Prostate gland (tissue), 2 donors: ENCODE measurements around the gene LHPP. TPM values are rescaled to one million over a fixed set of nuclear protein-coding genes. Genes with fewer than 3 reads are reported as not detected.

Experiments
- DNase-seq: peaks from one replicate; pipeline ENCODE4 v3.0.0-alpha.2; 2019; ENCODE audit warnings: low spot score
- H3K27ac ChIP-seq, 2 donors: fragments of 200-600 bp; sonication (generic); 2 replicates each; pipeline ENCODE4 v1.5.1; 2017 to 2019
- H3K27me3 ChIP-seq: fragments of 200-600 bp; sonication (generic); replicated peaks from 2 replicates; pipeline ENCODE4 v1.5.1; 2019; ENCODE audit not compliant: insufficient read depth
- H3K36me3 ChIP-seq, 2 donors: fragments of 200-600 bp; sonication (generic); 1 replicate in 1 of 2; 2 replicates in 1 of 2; pipeline versions ENCODE4 v1.5.1 to v1.8.1; 2017 to 2019
- H3K4me1 ChIP-seq: fragments of 200-600 bp; sonication (generic); replicated peaks from 2 replicates; pipeline ENCODE4 v1.5.1; 2019
- H3K4me3 ChIP-seq, 2 donors: fragments of 200-600 bp; sonication (generic); 2 replicates each; pipeline ENCODE4 v1.5.1; 2017 to 2019
- H3K9me3 ChIP-seq: fragments of 200-600 bp; sonication (generic); 2 replicates; pipeline ENCODE4 v1.5.1; 2017
- POLR2A ChIP-seq: fragments of 450-650 bp; IDR thresholded peaks from one replicate; pipeline ENCODE4 v1.6.1; 2016; ENCODE audit warnings: antibody characterized with exemption, mild to moderate bottlenecking
- POLR2AphosphoS5 ChIP-seq: sonication (generic); formaldehyde crosslinking; IDR thresholded peaks from one replicate; pipeline ENCODE4 v1.6.1; 2017; ENCODE audit warnings: antibody characterized with exemption
- WGBS: methylation state at CpG from one replicate; pipeline ENCODE4 v1.1.5; 2018; 5-methylcytosine and 5-hydroxymethylcytosine counted together
- intact Hi-C: fragments of 100-400 bp; cut with DNase I; formaldehyde crosslinking; loops from one replicate; pipeline ENCODE4 v1.14.2; 2022
- total RNA-seq, 2 donors: library from RNA; depleted of rRNA; stranded (reverse); fragments of >200 nt; gene quantifications; one replicate each; pipeline ENCODE4 v1.1.0, GENCODE V29; 2016
- TF ChIP-seq, protein P1 (sequence below), 4 experiments: fragments of 200-600 bp in 2 of 4; fragments of 450-650 bp in 2 of 4; sonication (generic) in 2 of 4; IDR thresholded peaks; 1 replicate in 3 of 4; 2 replicates in 1 of 4; pipeline ENCODE4 v1.5.1; 2016 to 2019; ENCODE audit warnings: antibody characterized with exemption in 4 of 4, mild to moderate bottlenecking in 2 of 4, moderate library complexity in 2 of 4

The LHPP gene
- total RNA-seq, 2 donors from 2014 or later: 21.9 to 43.3 TPM

DNA sequence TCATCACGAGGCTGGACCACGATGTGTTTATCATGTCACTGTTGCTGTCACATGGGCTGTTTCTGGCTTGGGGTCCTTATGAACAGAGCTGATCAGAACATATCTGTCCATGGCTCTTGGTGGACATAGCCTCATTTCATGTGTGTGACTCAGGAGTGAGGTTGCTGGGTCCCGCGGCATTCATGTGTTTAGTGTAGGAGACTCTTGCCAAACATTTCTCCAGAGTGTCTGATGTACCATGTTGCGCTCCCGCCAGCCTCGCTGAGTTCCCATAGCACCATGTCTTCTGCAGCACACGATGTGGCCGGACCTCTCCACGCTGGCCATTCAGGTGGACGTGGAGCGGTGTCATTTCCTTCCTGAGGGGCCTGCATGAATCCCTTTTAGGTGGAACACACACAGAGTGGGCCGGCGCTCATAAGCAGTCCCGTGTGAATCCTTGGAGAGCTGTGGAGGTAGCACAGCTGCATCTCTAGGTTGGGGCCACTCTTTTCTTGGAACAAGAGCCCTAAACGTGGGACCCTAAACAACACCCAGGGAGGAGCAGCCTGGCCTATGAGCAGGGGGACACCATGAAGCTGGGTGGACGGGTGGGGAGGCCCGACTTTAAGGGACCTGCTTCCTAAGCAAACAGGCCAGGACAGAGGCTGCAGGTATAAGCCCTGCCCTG lies 134.6 kb downstream of the LHPP start:
- WGBS: 90% methylated on average over 18 of the region's 18 CpGs
- no peaks in the 10 kb centered on the region for H3K9me3 ChIP-seq
- no peak overlapping the region for H3K27ac ChIP-seq
- no peaks in the 10 kb centered on the region for H3K27me3 ChIP-seq
- no peaks in the 10 kb centered on the region for H3K4me1 ChIP-seq
- intact Hi-C loops: no loop called here
- H3K36me3 ChIP-seq: no peaks in the 10 kb centered on the region
- DNase-seq: no peak
- TF ChIP-seq POLR2A (no peak), POLR2AphosphoS5 (no peak)
- TF ChIP-seq, protein P1, sequence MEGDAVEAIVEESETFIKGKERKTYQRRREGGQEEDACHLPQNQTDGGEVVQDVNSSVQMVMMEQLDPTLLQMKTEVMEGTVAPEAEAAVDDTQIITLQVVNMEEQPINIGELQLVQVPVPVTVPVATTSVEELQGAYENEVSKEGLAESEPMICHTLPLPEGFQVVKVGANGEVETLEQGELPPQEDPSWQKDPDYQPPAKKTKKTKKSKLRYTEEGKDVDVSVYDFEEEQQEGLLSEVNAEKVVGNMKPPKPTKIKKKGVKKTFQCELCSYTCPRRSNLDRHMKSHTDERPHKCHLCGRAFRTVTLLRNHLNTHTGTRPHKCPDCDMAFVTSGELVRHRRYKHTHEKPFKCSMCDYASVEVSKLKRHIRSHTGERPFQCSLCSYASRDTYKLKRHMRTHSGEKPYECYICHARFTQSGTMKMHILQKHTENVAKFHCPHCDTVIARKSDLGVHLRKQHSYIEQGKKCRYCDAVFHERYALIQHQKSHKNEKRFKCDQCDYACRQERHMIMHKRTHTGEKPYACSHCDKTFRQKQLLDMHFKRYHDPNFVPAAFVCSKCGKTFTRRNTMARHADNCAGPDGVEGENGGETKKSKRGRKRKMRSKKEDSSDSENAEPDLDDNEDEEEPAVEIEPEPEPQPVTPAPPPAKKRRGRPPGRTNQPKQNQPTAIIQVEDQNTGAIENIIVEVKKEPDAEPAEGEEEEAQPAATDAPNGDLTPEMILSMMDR (IDR thresholded peaks at IDR 0.05): no peak
- no peak overlapping the region for H3K4me3 ChIP-seq

DNA sequence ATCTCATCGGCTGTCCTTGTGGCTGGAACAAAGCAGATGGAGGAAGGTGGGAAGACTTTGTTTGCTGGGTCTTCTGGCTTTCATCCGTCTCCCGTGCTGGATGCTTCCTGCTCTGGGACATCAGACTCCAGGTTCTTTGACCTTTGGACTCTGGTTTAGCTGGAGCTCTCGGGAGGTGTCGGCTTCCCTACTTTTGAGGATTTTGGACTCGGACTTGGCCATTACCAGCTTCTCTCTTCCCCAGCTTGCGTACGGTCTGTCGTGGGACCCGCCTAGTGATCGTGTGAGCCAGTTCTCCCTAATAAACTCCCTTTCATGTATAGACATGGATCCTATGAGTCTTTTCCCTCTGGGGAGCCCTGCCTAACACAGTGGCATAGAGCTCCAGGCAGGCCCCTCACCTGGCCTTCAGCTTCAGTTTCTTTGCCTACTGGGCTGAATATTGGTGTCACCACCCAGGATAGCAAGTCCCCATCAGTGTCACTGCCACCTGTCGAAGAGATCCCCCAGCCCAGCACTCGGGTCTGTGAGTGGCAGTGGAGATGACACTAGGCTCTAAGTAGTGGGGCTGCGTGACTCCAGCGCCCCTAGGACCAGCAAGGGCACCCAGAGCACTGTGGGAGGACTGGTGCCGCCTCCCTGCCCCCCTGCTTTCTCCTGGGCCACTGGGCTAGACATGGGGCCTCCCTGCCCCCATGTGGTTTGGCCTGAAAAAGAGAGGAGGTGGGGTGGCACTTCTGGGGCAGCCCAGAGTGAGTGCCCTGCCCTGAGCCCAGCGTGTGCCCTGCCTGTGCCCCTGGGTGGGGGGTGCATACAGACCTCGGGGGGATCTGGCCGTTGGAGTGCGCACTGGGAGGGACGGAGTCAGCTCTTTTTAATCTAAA lies 135.6 kb downstream of the LHPP start:
- Histone ChIP-seq H3K4me3 (no peak overlapping the region), H3K9me3 (no peaks in the 10 kb centered on the region), H3K27ac (no peak overlapping the region), H3K36me3 (no peaks in the 10 kb centered on the region), H3K27me3 (no peaks in the 10 kb centered on the region), H3K4me1 (no peaks in the 10 kb centered on the region)
- WGBS: 67% methylated on average over 21 of the region's 21 CpGs
- no peak for DNase-seq
- TF ChIP-seq, protein P1 (IDR thresholded peaks at IDR 0.05): no peak
- no peak for TF ChIP-seq POLR2A
- intact Hi-C loops: no loop called here

GRCh38 chr10:124597846-124598165 lies 136.2 kb downstream of the LHPP start:
- WGBS: 73% methylated on average over 10 of the region's 10 CpGs
- no peak for TF ChIP-seq POLR2AphosphoS5
- TF ChIP-seq, protein P1 (IDR thresholded peaks at IDR 0.05): no peak
- TF ChIP-seq POLR2A: no peak
- no peak for DNase-seq

DNA sequence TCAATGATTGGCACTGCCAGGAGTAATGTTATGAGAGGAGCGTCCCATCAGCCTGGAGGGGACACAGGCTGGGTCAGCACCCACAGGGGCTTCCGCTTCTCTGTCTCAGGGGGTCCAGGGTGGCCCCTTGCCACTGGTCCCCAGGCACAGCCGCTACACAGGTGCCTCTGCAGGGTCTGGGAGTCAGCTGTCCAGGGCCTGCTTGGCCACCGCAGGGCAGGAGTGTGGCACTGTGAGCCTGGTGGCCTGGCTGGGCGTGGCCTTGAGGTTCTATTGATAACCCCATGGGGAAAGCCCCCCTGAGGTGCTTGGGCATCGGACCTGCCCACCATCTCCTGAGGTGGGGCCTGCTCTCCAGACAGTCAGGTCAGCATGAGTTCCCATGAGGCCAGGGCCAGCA lies 136.6 kb downstream of the LHPP start:
- WGBS: 81% methylated on average over 3 of the region's 6 CpGs
- intact Hi-C loops: no loop called here
- DNase-seq: no peak
- Histone ChIP-seq H3K27me3 (no peaks in the 10 kb centered on the region), H3K9me3 (no peaks in the 10 kb centered on the region), H3K4me1 (no peaks in the 10 kb centered on the region), H3K4me3 (no peak overlapping the region), H3K27ac (no peak overlapping the region), H3K36me3 (no peaks in the 10 kb centered on the region)
- TF ChIP-seq, protein P1 (IDR thresholded peaks at IDR 0.05): no peak
- TF ChIP-seq POLR2A: no peak
- TF ChIP-seq POLR2AphosphoS5: no peak

More at GRCh38 chr10:124597846-124598165, 136.2 kb downstream of the LHPP start:
- no peaks in the 10 kb centered on the region for H3K4me1 ChIP-seq
- H3K27ac ChIP-seq: no peak overlapping the region
- intact Hi-C loops: no loop called here
- H3K4me3 ChIP-seq: no peak overlapping the region
- H3K9me3 ChIP-seq: no peaks in the 10 kb centered on the region
- no peaks in the 10 kb centered on the region for H3K36me3 ChIP-seq
- H3K27me3 ChIP-seq: no peaks in the 10 kb centered on the region
